PC-3 (cell line): Measurements from ENCODE around the gene SAG.

Experiments
- EZH2 ChIP-seq: fragments of 300-600 bp; sonication (generic); IDR thresholded peaks from one replicate; pipeline ENCODE4 v1.6.1; 2017; ENCODE audit warnings: antibody characterized with exemption, mild to moderate bottlenecking, low read length; ENCODE audit not compliant: unreplicated experiment
- EZH2phosphoT487 ChIP-seq: fragments of 300-600 bp; sonication (generic); IDR thresholded peaks from 2 replicates; pipeline ENCODE4 v1.6.1; 2018; ENCODE audit warnings: mild to moderate bottlenecking, antibody characterized with exemption, low read length, borderline replicate concordance
- TF ChIP-seq, protein P1 (sequence below): fragments of 300-600 bp; sonication (generic); conservative IDR thresholded peaks from 2 replicates; pipeline ENCODE4 v1.5.1; 2017; ENCODE audit warnings: antibody characterized with exemption, low read depth, mild to moderate bottlenecking, low read length

DNA sequence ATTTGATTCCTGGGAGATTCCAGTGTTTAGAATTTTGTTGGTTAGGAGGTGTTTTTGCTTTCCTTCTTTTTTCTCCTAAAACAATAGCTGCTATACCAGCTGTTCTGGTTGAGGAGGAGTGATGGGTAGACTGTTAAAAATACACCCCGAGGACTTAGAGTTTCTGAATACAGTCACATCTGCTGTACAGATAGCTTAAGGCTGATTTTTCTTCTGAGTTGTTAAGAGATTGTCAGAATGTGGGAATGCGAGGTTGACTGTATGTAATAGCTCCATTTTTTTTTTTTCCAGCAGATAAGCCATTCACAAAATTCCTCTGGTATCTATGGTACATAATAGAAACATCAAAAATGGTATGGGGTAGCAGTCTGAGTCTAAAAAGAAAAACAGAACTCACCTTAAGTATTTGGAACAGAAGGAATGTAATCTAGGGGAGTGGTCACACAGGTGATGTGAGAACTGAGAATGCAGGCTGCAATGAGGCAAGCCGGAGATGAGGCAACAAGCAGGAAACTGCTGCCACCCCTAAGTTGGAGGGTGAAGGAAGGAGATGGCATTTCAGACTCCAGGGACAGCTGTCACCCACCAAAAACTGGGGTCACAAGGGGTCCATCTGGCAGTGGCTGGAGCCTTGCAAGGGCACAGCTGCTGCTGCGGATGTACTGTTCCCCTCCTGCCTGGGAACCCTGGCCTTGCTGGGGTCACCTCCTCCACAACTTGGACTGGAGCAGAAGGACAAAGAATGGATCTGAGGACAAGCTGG is 49.1 kb downstream of the SAG start:
- TF ChIP-seq, protein P1, sequence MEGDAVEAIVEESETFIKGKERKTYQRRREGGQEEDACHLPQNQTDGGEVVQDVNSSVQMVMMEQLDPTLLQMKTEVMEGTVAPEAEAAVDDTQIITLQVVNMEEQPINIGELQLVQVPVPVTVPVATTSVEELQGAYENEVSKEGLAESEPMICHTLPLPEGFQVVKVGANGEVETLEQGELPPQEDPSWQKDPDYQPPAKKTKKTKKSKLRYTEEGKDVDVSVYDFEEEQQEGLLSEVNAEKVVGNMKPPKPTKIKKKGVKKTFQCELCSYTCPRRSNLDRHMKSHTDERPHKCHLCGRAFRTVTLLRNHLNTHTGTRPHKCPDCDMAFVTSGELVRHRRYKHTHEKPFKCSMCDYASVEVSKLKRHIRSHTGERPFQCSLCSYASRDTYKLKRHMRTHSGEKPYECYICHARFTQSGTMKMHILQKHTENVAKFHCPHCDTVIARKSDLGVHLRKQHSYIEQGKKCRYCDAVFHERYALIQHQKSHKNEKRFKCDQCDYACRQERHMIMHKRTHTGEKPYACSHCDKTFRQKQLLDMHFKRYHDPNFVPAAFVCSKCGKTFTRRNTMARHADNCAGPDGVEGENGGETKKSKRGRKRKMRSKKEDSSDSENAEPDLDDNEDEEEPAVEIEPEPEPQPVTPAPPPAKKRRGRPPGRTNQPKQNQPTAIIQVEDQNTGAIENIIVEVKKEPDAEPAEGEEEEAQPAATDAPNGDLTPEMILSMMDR: no peak
- TF ChIP-seq EZH2 (no peak), EZH2phosphoT487 (no peak)
